IMR-90 (cell line): ENCODE results near the gene OSBPL8. TPM values are rescaled to one million over a fixed set of nuclear protein-coding genes. Genes with fewer than 3 reads are reported as not detected.

Experiments used
- ATAC-seq: fragments of 200-7000 bp; cut with Tn5 transposase; 2 replicates; pipeline ENCODE4 v1.9.1; 2020; ENCODE audit warnings: low read depth, mild to moderate bottlenecking, moderate library complexity
- BruUV-seq: library from RNA; stranded (reverse); fragments of 400-500 nt; replicated peaks from 2 replicates; lab custom pipeline; 2021; lab: Mats Ljungman, UMichigan
- CTCF ChIA-PET: fragments of 300-600 bp; formaldehyde crosslinking; extraction: SDS; loops from one replicate; lab custom pipeline; 2021; ENCODE audit warnings: antibody characterized with exemption; lab: Yijun Ruan, JAX
- POLR2A ChIA-PET: fragments of 300-600 bp; sonication (Branson Sonifier 250); formaldehyde crosslinking; loops from one replicate; lab custom pipeline; 2022; ENCODE audit warnings: antibody characterized with exemption; ENCODE audit not compliant: unreplicated experiment; lab: Charles Lee
- DNase-seq: peaks from one replicate; pipeline ENCODE4 v3.0.0; 2013
- H2AFZ ChIP-seq: replicated peaks from 2 replicates; pipeline ENCODE3; 2013; ENCODE audit warnings: low read length, mild to moderate bottlenecking; ENCODE audit not compliant: poor library complexity
- H2AK5ac ChIP-seq: 2 replicates; pipeline ENCODE4 v1.6.1; 2013; ENCODE audit warnings: low read depth, low read length, inconsistent platforms
- H2AK9ac ChIP-seq: replicated peaks from 2 replicates; pipeline ENCODE3; 2013; ENCODE audit warnings: mild to moderate bottlenecking, low read depth, low read length, moderate library complexity; ENCODE audit not compliant: poor library complexity
- H2BK120ac ChIP-seq: 2 replicates; pipeline ENCODE4 v1.6.1; 2013; ENCODE audit warnings: low read depth, low read length, inconsistent platforms
- H2BK15ac ChIP-seq: 3 replicates; pipeline ENCODE4 v1.6.1; 2013; ENCODE audit warnings: low read depth, low read length, inconsistent platforms
- H2BK20ac ChIP-seq: 2 replicates; pipeline ENCODE4 v1.6.1; 2013; ENCODE audit warnings: low read depth, mild to moderate bottlenecking, inconsistent platforms, low read length, moderate library complexity
- H2BK5ac ChIP-seq: 2 replicates; pipeline ENCODE4 v1.6.1; 2013; ENCODE audit warnings: mild to moderate bottlenecking, low read depth, low read length, inconsistent platforms; ENCODE audit not compliant: poor library complexity, severe bottlenecking
- H3K14ac ChIP-seq: replicated peaks from 2 replicates; pipeline ENCODE4 v1.6.1; 2013; ENCODE audit warnings: low read depth, low read length, inconsistent platforms
- H3K18ac ChIP-seq: 2 replicates; pipeline ENCODE4 v1.6.1; 2013; ENCODE audit warnings: low read depth, low read length, control low read depth
- H3K23ac ChIP-seq: 2 replicates; pipeline ENCODE4 v1.6.1; 2013; ENCODE audit warnings: low read depth, low read length, inconsistent platforms
- H3K27ac ChIP-seq: 2 replicates; pipeline ENCODE4 v1.5.1; 2013; ENCODE audit warnings: mild to moderate bottlenecking, control low read depth, low read length; ENCODE audit not compliant: insufficient read depth
- H3K27me3 ChIP-seq: 2 replicates; pipeline ENCODE4 v1.6.1; 2013; ENCODE audit warnings: low read length; ENCODE audit not compliant: control insufficient read depth, insufficient read depth
- H3K36me3 ChIP-seq: 2 replicates; pipeline ENCODE4 v1.6.1; 2013; ENCODE audit warnings: low read length, mixed read lengths; ENCODE audit not compliant: control insufficient read depth, insufficient read depth
- H3K4ac ChIP-seq: 2 replicates; pipeline ENCODE4 v1.6.1; 2013; ENCODE audit warnings: low read depth, low read length, inconsistent platforms
- H3K4me1 ChIP-seq: 2 replicates; pipeline ENCODE4 v1.6.1; 2013; ENCODE audit warnings: low read length, mixed read lengths; ENCODE audit not compliant: control insufficient read depth, insufficient read depth
- H3K4me2 ChIP-seq: 2 replicates; pipeline ENCODE4 v1.6.1; 2013; ENCODE audit warnings: low read depth, mild to moderate bottlenecking, control low read depth, low read length, moderate library complexity
- H3K4me3 ChIP-seq: 2 replicates; pipeline ENCODE4 v1.5.1; 2013; ENCODE audit warnings: low read depth, mild to moderate bottlenecking, control low read depth, low read length, moderate library complexity; ENCODE audit not compliant: insufficient read depth
- H3K56ac ChIP-seq: 2 replicates; pipeline ENCODE4 v1.6.1; 2013; ENCODE audit warnings: low read length, inconsistent platforms; ENCODE audit not compliant: insufficient read depth; ENCODE audit errors: extremely low read depth
- H3K79me1 ChIP-seq, 2 experiments: 2 replicates each; pipeline ENCODE4 v1.6.1; 2013; ENCODE audit warnings: low read length in 2 of 2, inconsistent platforms in 1 of 2, low read depth in 1 of 2
- H3K9ac ChIP-seq: 2 replicates; pipeline ENCODE4 v1.6.1; 2013; ENCODE audit warnings: low read depth, low read length, control low read depth
- H3K9me1 ChIP-seq: 2 replicates; pipeline ENCODE4 v1.6.1; 2013; ENCODE audit warnings: low read length, inconsistent platforms; ENCODE audit not compliant: insufficient read depth
- H3K9me3 ChIP-seq: 2 replicates; pipeline ENCODE4 v1.6.1; 2013; ENCODE audit warnings: low read length; ENCODE audit not compliant: control insufficient read depth, insufficient read depth
- H4K20me1 ChIP-seq: 2 replicates; pipeline ENCODE4 v1.6.1; 2013; ENCODE audit warnings: low read length, inconsistent platforms; ENCODE audit not compliant: insufficient read depth
- H4K5ac ChIP-seq: 2 replicates; pipeline ENCODE4 v1.6.1; 2013; ENCODE audit warnings: mild to moderate bottlenecking, low read depth, low read length, control low read depth
- H4K8ac ChIP-seq, 2 experiments: 2 replicates each; pipeline ENCODE4 v1.6.1; 2013; ENCODE audit warnings: low read depth in 2 of 2, low read length in 2 of 2, control low read depth in 1 of 2, inconsistent platforms in 1 of 2
- H4K91ac ChIP-seq: 2 replicates; pipeline ENCODE4 v1.6.1; 2013; ENCODE audit warnings: low read depth, low read length, inconsistent platforms; ENCODE audit not compliant: insufficient read depth
- BHLHE40 ChIP-seq: fragments of 150-350 bp; IDR thresholded peaks from 2 replicates; pipeline ENCODE4 v1.6.1; 2016; ENCODE audit warnings: mild to moderate bottlenecking, low read depth, low read length
- CHD1 ChIP-seq: IDR thresholded peaks from 2 replicates; pipeline ENCODE4 v1.6.1; 2012; ENCODE audit warnings: low read depth, low read length, improper control_type of control experiment
- CTCF ChIP-seq: conservative IDR thresholded peaks from 2 replicates; pipeline ENCODE4 v1.5.1; 2012; ENCODE audit warnings: mild to moderate bottlenecking, low read depth, low read length, improper control_type of control experiment
- ELK1 ChIP-seq: fragments of 150-350 bp; IDR thresholded peaks from 2 replicates; pipeline ENCODE4 v1.6.1; 2016; ENCODE audit warnings: low read depth, mild to moderate bottlenecking, low read length, moderate library complexity, borderline replicate concordance
- FOS ChIP-seq: fragments of 150-350 bp; IDR thresholded peaks from 2 replicates; pipeline ENCODE4 v1.6.1; 2016; ENCODE audit warnings: low read depth, low read length
- MAZ ChIP-seq: IDR thresholded peaks from 2 replicates; pipeline ENCODE4 v1.6.1; 2012; ENCODE audit warnings: low read depth, mild to moderate bottlenecking, low read length, improper control_type of control experiment, moderate library complexity, borderline replicate concordance
- MXI1 ChIP-seq: IDR thresholded peaks from 2 replicates; pipeline ENCODE4 v1.6.1; 2012; ENCODE audit warnings: low read depth, mild to moderate bottlenecking, low read length, moderate library complexity, borderline replicate concordance
- NFE2L2 ChIP-seq: fragments of 150-350 bp; IDR thresholded peaks from 2 replicates; pipeline ENCODE4 v1.6.1; 2016; ENCODE audit warnings: low read depth, mild to moderate bottlenecking, low read length
- POLR2A ChIP-seq: IDR thresholded peaks from 2 replicates; pipeline ENCODE4 v1.6.1; 2012; ENCODE audit warnings: mild to moderate bottlenecking, low read depth, low read length
- RAD21 ChIP-seq: IDR thresholded peaks from 2 replicates; pipeline ENCODE4 v1.6.1; 2012; ENCODE audit warnings: low read length, improper control_type of control experiment
- RCOR1 ChIP-seq: IDR thresholded peaks from 2 replicates; pipeline ENCODE4 v1.6.1; 2012; ENCODE audit warnings: mild to moderate bottlenecking, low read length, improper control_type of control experiment; ENCODE audit not compliant: insufficient replicate concordance
- RFX5 ChIP-seq: IDR thresholded peaks from 2 replicates; pipeline ENCODE4 v1.8.0; 2012; ENCODE audit warnings: low read depth, mild to moderate bottlenecking, low read length, moderate library complexity
- USF2 ChIP-seq: fragments of 150-350 bp; IDR thresholded peaks from 2 replicates; pipeline ENCODE4 v1.6.1; 2017; ENCODE audit warnings: mild to moderate bottlenecking, antibody characterized with exemption, low read length, low read depth
- WGBS, 2 experiments: methylation state at CpG; one replicate each; pipeline versions ENCODE4 v1.1.5 to v1.1.7; 2013; ENCODE audit warnings: missing lambda C conversion rate in 2 of 2; ENCODE audit not compliant: insufficient read length in 1 of 2; ENCODE audit errors: extremely low coverage in 2 of 2; 5-methylcytosine and 5-hydroxymethylcytosine counted together
- dilution Hi-C: fragments of 300-500 bp; cut with HindIII; formaldehyde crosslinking; loops from one replicate; pipeline ENCODE4 v1.14.3; 2018; ENCODE audit warnings: low sequenced_read_pairs; ENCODE audit not compliant: unreplicated experiment
- in situ Hi-C: fragments of 300-500 bp; cut with MboI; formaldehyde crosslinking; loops from 3 replicates; pipeline ENCODE4 v1.14.3; 2019; ENCODE audit warnings: low sequenced_read_pairs, inconsistent platforms, mixed read lengths
- intact Hi-C: fragments of 100-400 bp; cut with micrococcal nuclease; formaldehyde crosslinking; loops from 2 replicates; pipeline ENCODE4 v1.10.0; 2022
- polyA plus RNA-seq, 3 experiments: library from polyadenylated mRNA; depleted of rRNA; stranded (reverse); fragments of >200 nt; gene quantifications; 2 replicates each; pipeline ENCODE4 v1.2.3, GENCODE V29; 2012; ENCODE audit warnings: low replicate concordance in 1 of 3
- total RNA-seq: library from RNA; depleted of rRNA; stranded (reverse); fragments of >200 nt; gene quantifications from 2 replicates; pipeline ENCODE4 v1.2.3, GENCODE V29; 2012

The OSBPL8 gene
- total and polyA plus RNA-seq, 2 of the 4 experiments (the other 2 are of a cell fraction) = 17.8 to 24.2 TPM

DNA sequence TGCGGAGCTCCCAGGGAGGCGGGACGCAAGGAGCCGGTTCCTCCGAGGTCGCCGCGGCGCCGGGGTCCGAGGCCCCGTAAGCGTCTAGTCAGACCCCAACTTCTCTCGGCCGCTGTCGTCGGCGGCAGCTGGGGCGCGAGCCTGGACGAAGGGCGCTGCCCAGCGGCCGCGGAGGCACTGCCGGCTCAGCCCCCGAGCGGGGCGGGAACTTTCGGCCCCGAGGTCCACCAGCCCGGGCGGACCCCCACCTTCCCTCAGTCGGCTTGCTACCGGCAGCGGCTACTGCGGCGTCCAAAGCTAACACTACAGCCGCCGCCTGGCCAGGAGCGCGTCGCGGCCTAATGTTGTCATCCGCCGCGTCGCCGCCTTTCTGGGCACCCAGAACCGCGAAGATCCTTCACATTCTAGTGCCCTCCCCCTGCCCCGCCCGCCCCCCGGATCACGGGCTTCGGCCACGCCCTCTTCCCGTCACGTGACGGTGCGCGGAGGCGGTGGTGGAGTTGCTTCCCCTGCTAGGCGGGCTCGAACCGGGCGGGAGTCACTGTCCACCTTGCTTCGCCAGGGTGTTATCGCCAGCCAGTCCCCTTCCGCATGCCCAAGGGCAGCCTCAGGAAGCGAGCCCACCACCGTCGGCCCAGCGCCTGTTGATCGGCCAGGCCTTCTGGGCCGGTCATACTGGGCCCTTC lies at the start of gene OSBPL8 (continued):
- peak; percentile 86 for TF ChIP-seq BHLHE40
- peak; percentile 29 for TF ChIP-seq CTCF
- no peak; the same call in 1 of the 2 replicates for TF ChIP-seq MXI1

GRCh38 chr12:76608070-76608469 lies 48.5 kb upstream of the OSBPL8 start:
- Histone ChIP-seq H3K36me3 (no peaks in the 10 kb centered on the region), H3K27ac (no peak overlapping the region), H3K9me3 (no peaks in the 10 kb centered on the region), H3K4me1 (peaks cover 2% of the 10 kb centered on the region; the same call in 1 of the 2 replicates), H3K4me2 (no peak overlapping the region), H4K5ac (no peak overlapping the region), H3K27me3 (no peaks in the 10 kb centered on the region), H3K9ac (no peak overlapping the region), H3K4me3 (no peak overlapping the region), H2BK5ac (no peak overlapping the region), H4K91ac (no peak overlapping the region), H2AK9ac (no peak overlapping the region), H3K79me1 (no peaks in the 10 kb centered on the region), H2AFZ (peak overlapping the region; percentile 64), H4K20me1 (no peaks in the 10 kb centered on the region), H3K23ac (no peak overlapping the region), H4K8ac (no peak overlapping the region), H3K56ac (no peak overlapping the region), H3K4ac (no peak overlapping the region), H3K14ac (no peak overlapping the region), H3K18ac (no peak overlapping the region), H2BK15ac (no peak overlapping the region), H2AK5ac (no peak overlapping the region), H2BK120ac (no peak overlapping the region), H2BK20ac (no peak overlapping the region), H3K9me1 (no peaks in the 10 kb centered on the region; the same call in 1 of the 2 replicates)
- POLR2A ChIA-PET = no interaction called here
- in situ Hi-C loops = no loop called here
- CTCF ChIA-PET = no interaction called here
- dilution Hi-C loops = no loop called here
- intact Hi-C loops = no loop called here
- ATAC-seq (no peak), DNase-seq (no peak)
- WGBS, 2 experiments = 80% methylated on average over 1 of the region's 11 CpGs; no CpG with 5 or more reads in 1 of the 2 experiments
- BruUV-seq = no TSS peak
- TF ChIP-seq RFX5 = no peak
- no peak for TF ChIP-seq RCOR1
- no peak for TF ChIP-seq FOS
- no peak for TF ChIP-seq RAD21
- TF ChIP-seq MAZ = no peak
- TF ChIP-seq ELK1 = no peak
- no peak for TF ChIP-seq MXI1
- TF ChIP-seq CHD1 = no peak
- TF ChIP-seq BHLHE40 = no peak
- TF ChIP-seq POLR2A = no peak
- TF ChIP-seq NFE2L2 = no peak
- TF ChIP-seq USF2 = no peak
